ENCODE data around the gene SBK3.
"Not testable (repeated sequence)": the region's sequence is repeated elsewhere in the genome, so short reads cannot be mapped to it uniquely, and the experiment has no call there.

SBK3 gene

DNA sequence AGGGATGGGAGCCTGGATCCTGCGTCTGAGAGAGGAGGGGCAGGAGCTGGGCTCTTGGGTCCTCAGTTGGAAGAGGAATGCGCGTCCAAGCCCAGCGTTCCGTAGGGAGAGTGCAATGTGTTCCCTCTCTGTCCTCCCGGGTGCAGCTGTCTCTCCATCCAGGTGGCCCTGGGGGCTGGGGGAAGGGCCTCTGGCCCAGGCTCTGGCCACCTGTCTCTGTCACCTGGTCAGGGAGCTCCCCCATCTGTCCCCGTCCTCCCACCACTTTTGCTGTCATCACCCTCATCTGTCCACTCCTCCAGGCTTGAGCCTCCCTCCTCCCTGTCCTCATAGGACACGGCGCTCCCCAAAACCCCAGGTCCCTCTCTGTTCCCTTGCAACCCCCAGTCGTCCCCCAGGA is 4.7 kb downstream of the SBK3 start:
- DNase-seq (ENCODE audit: low spot score): no peak

DNA sequence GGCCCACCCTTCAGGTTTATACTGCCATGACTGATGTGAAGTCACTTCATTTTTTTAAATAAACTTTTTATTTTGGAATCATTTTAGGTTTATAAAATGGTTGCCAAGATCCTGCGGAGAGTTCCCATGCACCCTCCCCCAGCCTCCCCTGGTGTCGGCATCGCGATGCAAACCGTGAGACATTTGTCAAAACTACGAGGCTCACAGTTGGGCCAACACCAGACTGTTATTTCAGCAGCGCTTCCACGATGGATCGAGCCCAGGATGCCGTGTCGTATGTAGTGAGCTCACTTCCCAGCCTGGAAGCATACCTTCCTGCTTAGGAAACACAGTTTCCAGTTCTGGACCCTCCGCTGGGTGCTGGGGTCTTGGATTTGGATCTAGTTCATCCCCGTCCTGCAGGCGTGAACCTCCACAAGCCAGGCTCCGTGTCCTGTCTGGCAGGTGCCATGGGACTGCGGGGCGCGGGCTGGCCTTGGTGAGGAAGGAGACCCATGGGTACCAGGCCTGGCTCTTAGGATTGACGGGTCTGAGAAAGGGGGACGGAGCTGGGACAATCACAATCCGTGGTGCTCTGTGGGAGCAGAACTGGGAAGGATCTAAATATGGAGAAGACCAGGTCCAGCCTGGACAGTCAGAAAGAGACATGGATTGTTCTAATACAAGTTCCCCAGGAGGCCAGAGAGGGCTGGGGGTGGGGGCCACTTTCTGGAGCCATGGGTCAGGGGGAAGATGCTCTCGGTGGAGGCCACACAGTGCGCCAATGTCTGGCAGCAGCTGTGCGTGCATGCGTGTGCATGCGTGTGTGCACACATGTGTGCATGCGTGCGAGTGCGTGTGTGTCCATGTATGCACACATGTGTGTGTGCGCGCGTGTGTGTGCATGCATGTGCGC is 6.0 kb downstream of the SBK3 start:
- no peak for DNase-seq (ENCODE audit: low spot score)

DNA sequence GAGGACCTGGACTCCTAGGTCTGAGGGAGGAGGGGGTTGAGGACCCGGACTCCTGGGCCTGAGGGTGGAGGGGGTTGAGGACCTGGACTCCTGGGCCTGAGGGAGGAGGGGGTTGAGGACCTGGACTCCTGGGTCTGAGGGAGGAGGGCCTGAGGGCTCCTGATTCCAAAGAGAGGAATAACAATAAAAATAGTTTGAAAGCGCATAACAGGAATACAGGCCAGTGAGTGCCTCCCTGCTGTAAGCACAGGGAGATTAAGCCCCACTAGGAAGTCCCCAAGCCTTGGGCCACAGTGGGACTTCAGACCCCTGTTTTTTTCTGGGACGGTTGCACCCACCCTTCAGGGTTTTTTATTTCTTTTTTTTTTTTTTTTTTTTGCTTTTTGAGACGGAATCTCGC is 7.2 kb downstream of the SBK3 start:
- no peak for DNase-seq (ENCODE audit: low spot score)

DNA sequence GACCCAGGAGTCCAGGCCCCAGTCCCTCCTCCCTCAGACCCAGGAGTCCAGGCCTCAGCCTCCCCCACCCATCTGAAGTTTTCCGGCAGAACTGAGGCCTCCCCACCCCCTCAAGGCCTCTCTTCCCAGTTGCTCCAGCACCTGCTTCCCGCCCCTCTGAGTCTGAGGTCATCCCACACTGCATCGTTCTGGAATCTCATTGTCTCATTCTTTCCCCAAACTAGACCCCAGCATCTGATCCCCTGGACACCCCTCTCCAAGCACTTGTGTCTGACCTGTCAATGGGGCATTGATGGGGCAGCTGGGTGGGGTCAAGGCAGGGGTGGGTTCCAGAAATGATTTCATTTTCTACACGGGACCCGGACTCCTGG is 7.6 kb downstream of the SBK3 start:
- peak; percentile 37 for DNase-seq (ENCODE audit: low spot score)

DNA sequence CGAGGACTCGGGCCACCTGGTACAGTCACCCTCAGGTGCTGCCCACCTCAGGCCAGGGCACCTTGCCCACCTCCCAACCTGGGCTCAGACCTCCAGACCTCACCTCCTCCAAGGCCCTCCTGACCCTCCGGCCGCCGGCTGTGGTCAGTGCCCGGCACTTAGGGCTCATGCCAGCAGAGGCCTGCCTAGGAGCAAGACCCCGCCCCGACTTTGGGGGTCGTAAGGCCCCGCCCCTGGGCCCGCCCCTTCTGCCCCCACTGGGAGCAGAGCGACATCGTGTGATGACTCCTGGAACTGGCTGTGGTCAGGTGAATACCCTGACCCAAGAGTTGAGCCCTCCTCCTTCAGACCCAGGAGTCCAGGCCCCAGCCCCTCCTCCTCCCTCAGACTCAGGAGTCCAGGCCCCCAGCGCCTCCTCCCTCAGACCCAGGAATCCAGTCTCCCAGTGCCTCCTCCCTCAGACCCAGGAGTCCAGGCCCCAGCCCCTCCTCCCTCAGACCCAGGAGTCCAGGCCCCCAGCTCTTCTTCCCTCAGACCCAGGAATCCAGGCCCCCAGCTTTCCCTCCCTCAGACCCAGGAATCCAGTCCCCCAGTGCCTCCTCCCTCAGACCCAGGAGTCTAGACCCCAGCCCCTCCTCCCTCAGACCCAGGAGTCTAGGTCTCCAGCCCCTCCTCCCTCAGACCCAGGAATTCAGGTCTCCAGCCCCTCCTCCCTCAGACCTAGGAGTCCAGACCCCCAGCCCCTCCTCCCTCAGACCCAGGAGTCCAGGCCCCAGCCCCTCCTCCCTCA is 8.2 kb downstream of the SBK3 start, which contains the start of gene SBK2:
SBK2 (minus strand) TSS at position 183 of the 790 bp plus-strand sequence. CDS start 839 bp downstream, outside the sequence.
- DNase-seq (ENCODE audit: low spot score): no peak

DNA sequence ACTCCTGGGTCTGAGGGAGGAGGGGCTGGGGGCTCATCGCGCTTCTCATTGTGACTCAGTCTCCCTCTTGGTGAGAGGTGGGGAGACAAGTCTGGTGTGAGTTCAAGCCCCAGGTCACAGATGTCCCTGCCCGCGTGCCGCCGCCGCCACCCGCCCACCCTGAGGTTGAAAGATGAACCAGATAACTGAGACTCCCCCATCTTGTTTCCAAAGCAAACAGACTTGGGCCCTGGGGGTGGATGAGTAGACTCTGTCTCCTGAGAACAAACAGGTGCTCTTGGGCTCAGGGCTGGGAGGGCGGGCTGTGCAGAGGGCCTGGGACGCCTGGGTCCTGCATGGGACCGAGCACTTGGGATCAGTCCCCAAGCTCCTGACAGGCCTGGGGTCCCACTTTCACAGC is 9.0 kb downstream of the SBK3 start:
- DNase-seq (ENCODE audit: low spot score): no peak

DNA sequence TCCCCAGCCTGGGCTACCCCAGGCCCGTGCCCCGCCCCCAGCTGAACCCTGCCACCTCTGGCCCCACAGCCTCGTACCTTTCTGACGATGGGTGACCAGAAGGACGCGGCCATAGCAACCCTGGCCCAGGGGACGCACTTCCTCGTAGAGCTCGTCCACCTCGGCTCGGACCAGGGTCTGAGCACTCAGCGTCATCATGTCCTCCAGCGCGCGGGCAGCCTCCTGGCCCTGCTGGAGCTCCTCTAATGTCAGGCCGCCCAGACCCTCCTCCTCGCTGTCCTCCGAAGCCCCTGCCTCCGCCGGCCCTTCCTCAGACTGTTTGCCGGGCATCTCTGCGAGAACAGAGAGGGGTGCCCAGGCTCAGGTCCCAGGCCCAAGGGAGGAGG is 9.4 kb downstream of the SBK3 start:
- DNase-seq (ENCODE audit: low spot score): no peak

DNA sequence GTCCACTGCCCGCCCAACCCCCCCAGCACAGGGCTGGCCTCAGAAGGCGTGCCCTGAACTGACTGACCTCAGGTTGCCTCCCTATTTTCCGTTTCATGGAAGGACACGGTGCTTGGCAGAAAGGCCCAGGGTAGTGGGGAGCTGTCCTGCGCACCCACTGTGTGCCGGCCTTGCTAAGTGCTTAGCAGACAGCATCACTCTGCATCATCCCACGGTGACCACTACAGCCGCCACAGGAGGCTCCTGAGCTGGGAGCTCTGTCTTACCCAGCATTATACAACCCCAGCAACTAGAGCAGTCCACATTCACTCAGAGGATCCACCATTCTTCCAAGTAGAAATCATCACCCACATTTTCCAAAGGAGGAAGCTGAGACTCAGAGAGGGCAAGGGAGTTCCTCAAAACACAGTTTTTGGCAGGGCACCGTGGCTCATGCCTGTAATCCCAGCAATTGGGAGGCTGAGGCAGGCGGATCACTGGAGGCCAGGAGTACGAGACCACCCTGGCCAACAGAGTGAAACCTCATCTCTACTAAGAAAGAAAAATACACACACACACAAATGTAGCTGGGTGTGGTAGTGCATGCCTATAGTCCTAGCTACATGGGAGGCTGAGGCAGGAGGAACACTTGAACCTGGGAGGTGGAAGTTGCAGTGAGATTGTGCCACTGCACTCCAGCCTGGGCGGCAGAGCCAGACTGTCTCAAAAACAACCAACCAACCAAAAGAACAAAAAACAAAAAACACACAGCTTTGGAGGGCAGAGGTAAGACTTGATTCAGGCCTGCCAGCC is 10.0 kb downstream of the SBK3 start:
- DNase-seq (ENCODE audit: low spot score): no peak

DNA sequence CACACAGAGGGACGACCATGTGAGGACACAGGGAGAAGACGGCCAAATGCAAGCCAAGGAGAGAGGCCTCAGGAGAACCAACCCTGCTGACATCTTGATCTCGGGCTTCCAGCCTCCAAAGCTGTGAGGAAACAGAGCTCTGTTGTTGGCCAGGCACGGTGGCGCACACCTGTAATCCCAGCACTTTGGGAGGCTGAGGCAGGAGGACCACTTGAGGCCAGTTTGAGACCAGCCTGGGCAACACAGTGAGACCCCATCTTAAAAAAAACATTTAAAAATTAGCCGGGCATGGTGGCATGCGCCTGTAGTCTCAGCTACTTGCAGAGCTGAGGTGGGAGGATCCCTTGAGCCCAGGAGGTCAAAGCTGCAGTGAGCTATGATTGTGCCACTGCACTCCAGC is 11.1 kb downstream of the SBK3 start:
- not testable (repeated sequence) for DNase-seq (ENCODE audit: low spot score)

DNA sequence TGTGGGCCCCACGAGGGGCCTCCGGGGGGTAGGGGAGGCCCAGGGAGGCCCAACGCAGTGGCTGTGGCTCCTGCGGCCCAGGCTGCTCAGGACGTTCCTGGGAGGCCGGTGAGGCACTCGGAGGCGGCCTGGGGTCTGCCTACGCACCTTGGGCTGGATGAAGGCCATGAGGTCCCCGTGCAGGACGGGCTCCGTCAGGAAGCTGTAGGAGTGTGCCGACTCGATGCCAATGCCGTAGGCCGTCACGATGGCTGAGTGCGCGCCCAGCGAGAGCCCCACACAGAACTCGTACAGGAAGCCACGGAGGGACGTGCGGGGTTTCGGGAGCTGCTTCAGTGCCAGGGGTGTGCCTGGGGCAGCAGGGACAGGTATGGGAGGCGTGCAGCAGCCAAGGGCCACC is 14.3 kb downstream of the SBK3 start:
- DNase-seq (ENCODE audit: low spot score): no peak

DNA sequence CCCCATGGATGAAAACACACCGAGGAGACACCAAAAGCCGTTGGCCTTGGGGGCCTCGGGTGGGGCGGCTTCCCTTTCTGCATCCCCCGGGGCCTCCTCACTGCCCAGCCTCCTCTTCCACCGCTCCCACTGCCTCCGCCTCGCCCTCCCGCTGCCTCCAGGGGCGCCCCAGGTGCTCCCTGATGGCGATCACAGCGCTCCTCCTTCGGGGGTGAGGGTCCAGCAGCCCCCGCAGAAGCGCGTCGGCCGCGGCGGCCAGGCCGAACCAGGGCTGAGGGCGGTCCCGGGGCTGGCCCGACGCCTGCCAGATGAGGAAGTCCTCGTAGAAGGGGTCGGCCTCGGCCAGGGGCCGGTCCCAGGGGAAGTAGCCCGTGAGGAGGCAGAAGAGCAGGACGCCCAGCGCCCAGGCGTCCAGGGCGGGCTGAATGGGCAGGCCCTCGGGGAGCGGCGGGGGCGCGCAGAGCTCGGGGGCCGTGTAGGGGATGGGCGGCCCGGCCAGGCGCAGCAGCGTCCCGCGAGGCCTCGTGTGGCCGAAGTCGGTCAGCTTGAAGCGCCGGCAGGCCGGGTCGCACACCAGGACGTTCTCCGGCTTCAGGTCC is 15.6 kb downstream of the SBK3 start:
- no peak for DNase-seq (ENCODE audit: low spot score)

DNA sequence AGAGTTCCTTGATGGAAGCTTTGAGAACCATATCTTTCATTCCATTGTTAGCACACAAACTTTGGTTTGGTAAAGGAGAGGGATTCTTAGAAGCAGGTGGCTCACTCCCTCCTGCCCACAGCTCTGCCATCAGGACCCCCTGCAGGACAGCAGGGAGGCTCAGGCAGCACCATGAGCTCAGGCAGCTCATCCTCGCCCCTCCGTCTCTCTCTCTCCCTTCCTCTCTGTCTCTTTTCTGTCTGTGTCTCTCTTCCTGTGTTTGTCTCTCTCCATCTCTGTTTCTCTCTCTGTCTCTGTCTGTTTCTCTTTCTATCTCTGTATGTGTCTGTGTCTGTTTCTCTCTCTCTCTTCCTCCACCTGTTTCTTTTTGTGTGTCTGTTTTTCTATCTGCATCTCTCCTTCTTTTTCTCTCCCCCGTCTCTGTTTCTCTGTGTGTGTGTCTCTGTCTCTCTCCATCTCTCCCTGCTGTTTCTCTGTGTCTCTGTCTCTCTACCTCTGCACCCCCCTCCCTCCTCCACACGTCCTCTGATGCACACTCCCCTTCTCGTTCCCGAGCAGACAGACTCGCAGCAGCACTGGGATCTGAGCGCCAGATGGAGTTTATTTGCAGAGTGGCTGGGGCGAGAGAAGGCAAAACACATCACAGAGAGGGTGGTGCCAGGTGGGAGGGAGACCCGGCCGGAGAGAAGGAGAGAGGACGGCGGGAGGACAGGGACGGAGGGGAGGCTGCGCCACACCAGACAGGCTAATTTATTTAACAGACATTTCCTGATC is 17.1 kb downstream of the SBK3 start:
- no peak for DNase-seq (ENCODE audit: low spot score)

DNA sequence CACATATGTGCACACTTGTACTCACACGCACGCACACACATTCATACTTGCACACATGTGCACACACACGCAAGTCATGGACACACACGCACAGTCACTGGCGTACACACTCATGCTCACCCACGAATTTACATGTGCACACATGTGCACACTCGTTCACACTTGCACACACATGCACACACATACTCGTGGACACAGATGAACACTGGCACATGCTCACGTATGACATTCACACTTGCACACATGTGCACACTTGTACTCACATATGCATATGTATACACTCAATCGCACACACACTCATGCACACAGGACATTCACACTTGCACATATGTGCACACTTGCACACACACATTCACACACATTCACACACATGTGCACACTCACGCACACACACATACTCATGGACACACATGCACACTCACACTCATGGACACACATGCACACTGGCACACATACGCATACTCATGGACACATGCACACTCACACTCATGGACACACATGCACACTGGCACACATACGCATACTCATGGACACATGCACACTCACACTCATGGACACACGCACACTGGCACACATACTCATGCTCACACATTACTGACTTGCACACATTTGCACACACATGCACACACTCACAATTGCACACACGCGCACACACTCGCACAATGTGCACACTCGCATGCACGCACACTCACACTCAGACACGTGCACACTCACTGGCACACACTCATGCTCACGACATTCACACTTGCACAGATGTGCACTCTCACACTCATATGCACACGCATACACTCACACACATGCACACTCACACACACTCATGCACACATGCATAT is 17.9 kb downstream of the SBK3 start:
- DNase-seq (ENCODE audit: low spot score): no peak

DNA sequence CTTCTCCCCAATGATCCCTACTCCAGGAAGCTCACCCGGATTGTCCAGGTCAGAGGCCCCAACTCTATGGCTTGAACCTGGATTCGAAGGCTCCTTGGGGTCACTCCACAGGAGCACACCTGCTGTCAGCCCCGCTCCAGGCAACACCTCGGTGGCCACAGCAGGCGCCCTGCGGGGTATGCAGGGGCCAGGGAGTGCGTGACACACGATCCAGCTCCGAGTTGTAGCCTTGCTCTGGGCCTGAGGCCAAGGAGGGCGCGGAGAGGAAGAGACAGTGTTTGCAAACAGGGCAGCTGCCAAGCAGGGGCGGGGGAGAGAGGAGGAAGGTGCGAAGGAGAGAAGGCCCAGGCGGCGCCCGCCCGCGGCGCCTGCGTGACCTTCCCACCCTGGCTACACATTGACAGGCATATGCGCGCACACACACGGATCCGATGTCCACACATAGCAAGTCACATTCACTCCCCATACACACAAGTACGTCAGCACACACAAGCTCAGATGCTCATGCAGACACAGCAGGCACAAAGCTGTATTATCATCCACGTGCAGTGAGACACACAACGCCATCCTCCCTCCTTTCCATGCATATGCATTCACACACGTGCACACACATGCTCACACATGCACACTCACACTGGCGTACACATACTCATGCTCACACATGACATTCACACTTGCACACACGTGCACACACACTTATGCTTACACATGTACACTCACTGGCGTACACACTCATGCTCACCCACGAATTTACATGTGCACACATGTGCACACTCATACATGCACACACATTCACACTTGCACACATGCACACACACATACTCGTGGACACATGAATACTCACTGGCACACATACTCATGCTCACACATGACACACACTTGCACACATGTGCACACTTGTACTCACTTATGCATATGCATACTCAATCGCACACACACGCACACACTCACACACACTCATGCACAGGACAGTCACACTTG is 18.8 kb downstream of the SBK3 start:
- DNase-seq (ENCODE audit: low spot score): no peak

DNA sequence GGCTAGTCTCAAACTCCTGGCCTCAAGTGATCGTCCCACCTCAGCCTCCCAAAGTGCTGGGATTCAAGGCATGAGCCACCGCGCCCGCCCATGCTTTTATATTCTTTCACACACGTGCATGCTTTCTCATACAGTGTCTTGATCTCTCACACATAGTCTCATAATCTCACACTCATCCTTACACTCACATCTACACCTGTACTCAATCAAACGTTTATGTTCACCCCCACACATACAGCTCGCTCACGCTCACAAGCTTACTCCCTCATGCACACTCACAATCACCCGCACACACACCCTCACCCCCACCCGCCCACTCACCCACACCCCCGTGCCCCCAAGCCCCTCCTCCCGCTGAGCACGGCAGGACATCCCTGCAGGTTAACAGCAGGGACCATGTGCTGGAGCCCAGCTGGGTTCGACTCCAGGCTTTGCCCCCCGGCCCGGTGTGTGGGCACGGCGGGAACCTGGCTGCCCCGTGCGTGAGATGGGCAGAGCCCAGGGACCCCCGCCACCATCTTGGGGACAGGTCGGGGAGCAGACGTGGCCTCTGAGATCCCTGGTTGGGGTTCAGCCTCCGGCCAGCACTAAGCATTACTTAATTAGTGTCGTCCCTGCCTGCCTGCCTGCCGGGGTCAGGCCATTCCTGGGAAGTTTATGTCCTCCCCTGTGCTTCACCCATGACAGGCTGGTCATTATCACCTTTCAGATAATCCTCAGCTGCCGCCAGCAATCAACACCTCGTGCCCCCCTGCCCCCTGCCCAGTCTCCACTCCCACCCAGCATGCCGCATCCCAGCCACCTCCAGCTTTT is 19.8 kb downstream of the SBK3 start:
- no peak for DNase-seq (ENCODE audit: low spot score)

DNA sequence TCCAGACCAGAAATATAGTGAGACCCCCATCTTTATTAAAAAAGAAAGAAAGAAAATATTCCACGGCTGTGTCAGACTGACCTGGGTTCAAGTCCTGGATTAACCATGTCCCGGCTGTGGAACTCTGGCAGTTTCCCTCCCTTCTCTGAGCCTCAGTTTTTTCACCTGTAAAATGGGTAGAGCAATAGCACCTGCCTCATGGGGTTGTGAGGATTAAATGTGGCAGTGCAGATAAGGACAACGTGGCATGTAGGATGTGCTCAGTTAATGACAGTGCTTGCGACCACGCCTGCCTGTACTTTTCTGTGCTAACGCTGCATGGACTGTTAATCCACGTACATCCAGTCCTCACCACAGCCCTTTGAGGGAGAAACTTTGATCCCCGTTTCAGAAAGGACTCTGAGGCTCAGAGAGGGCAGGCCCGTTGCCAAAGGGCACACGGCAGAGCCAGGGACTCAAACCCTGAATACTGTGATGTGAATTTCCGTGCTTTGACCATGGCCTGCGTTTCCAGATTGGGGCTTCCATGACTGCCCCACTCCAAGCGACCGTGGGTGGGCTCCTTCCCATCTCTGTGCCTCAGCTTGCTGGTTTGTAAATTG is 24.6 kb downstream of the SBK3 start:
- DNase-seq (ENCODE audit: low spot score): no peak

DNA sequence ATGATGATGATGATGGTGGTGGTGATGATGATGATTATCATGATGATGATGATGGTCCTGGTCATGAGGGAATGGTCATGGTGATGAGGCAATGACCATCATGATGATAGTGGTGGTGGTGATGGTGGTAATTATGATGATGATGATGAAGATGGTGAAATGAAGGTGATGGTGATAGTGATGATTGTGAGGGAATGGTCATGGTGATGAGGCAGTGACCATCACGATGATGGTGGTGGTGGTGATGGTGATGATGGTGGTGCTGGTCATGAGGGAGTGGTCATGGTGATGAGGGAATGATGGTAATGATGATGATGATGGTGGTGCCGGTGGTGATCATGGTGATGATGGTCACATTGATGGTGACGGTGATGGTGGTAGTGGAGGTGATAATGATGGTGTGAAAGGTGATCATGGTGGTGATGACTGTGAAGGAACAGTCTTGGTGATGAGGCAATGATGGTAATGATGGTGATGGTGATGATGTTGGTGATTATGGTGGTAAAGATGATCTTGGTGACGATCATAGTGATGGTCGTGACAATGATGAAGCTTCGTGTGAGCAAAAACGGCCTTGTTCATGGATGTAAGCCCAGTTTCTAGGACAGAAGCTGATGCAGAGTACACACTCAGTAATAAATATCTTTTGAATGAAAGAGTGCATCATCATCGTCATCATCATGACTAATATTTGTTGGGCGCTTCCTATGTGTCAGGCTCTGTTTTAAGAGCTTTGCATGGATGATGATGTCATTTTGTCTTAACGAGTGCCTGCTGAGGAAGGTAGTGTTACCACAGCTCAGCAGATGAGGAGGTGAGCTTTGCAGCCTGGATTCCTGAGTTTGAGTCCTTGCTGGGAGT is 25.7 kb downstream of the SBK3 start:
- DNase-seq (ENCODE audit: low spot score): peak; percentile 96

Measured in RKO (cell line).